Stomach (tissue), 4 donors: ENCODE results near the gene SLC15A3.

Source experiments
- POLR2A ChIP-seq, 4 donors: fragments of 450-650 bp; IDR thresholded peaks; one replicate each; pipeline ENCODE4 v1.6.1; 2016; ENCODE audit warnings: antibody characterized with exemption in 4 of 4, control low read depth in 2 of 4, mild to moderate bottlenecking in 1 of 4, moderate library complexity in 1 of 4
- POLR2AphosphoS5 ChIP-seq, 3 donors: sonication (generic); formaldehyde crosslinking; IDR thresholded peaks; one replicate each; pipeline ENCODE4 v1.6.1; 2016; ENCODE audit warnings: antibody characterized with exemption in 3 of 3
- TF ChIP-seq, protein P1 (sequence below), 7 experiments: fragments of 450-650 bp in 4 of 7; fragments of 200-600 bp in 3 of 7; sonication (generic) in 3 of 7; IDR thresholded peaks; one replicate each; pipeline ENCODE4 v1.5.1; 2016 to 2019; ENCODE audit warnings: antibody characterized with exemption in 7 of 7, control low read depth in 2 of 7, mild to moderate bottlenecking in 1 of 7

- no peak for TF ChIP-seq POLR2A (IDR thresholded peaks at IDR 0.05)
- TF ChIP-seq, protein P1, sequence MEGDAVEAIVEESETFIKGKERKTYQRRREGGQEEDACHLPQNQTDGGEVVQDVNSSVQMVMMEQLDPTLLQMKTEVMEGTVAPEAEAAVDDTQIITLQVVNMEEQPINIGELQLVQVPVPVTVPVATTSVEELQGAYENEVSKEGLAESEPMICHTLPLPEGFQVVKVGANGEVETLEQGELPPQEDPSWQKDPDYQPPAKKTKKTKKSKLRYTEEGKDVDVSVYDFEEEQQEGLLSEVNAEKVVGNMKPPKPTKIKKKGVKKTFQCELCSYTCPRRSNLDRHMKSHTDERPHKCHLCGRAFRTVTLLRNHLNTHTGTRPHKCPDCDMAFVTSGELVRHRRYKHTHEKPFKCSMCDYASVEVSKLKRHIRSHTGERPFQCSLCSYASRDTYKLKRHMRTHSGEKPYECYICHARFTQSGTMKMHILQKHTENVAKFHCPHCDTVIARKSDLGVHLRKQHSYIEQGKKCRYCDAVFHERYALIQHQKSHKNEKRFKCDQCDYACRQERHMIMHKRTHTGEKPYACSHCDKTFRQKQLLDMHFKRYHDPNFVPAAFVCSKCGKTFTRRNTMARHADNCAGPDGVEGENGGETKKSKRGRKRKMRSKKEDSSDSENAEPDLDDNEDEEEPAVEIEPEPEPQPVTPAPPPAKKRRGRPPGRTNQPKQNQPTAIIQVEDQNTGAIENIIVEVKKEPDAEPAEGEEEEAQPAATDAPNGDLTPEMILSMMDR (IDR thresholded peaks at IDR 0.05): no peak
- no peak for TF ChIP-seq POLR2AphosphoS5 (IDR thresholded peaks at IDR 0.05)
Measured at GRCh38 chr11:60948250-60948649, 3.7 kb downstream of the SLC15A3 start.
